Body of pancreas (tissue), 4 donors: ENCODE data around the gene CUTA. TPM values are rescaled to one million over a fixed set of nuclear protein-coding genes. Genes with fewer than 3 reads are reported as not detected.

Source experiments
- ATAC-seq: fragments of 150-250 bp; one replicate; pipeline ENCODE4 v1.9.1; 2016
- DNase-seq, 4 donors: peaks; one replicate each; pipeline ENCODE4 v3.0.0-alpha.2; 2019
- H3K27ac ChIP-seq, 4 donors: fragments of 200-600 bp; sonication (generic); 1 replicate in 3 of 4; 2 replicates in 1 of 4; pipeline versions ENCODE4 v1.5.1 to v1.6.1; 2016 to 2019; ENCODE audit warnings: mild to moderate bottlenecking in 1 of 4, mixed read lengths in 1 of 4, moderate library complexity in 1 of 4
- H3K27me3 ChIP-seq, 2 donors: fragments of 200-600 bp; sonication (generic); one replicate each; pipeline ENCODE4 v1.6.0; 2016; ENCODE audit warnings: mild to moderate bottlenecking in 1 of 2
- H3K36me3 ChIP-seq, 2 donors: fragments of 200-600 bp; sonication (generic); replicated peaks in 1 of 2; 2 replicates each; pipeline ENCODE4 v1.5.1; 2016; ENCODE audit warnings: low read depth in 2 of 2; ENCODE audit not compliant: insufficient read depth in 1 of 2
- H3K4me1 ChIP-seq: fragments of 200-600 bp; sonication (generic); one replicate; pipeline ENCODE4 v1.6.0; 2016
- H3K4me3 ChIP-seq, 2 donors: fragments of 200-600 bp; sonication (generic); 1 replicate in 1 of 2; 2 replicates in 1 of 2; pipeline ENCODE4 v1.5.1; 2016 to 2019
- H3K9me3 ChIP-seq, 3 donors: fragments of 200-600 bp; sonication (generic); 1 replicate in 2 of 3; 2 replicates in 1 of 3; pipeline ENCODE4 v1.5.1; 2016
- CTCF ChIP-seq, 7 experiments: fragments of 450-650 bp in 4 of 7; fragments of 200-600 bp in 3 of 7; sonication (generic) in 3 of 7; IDR thresholded peaks; one replicate each; pipeline ENCODE4 v1.5.1; 2016 to 2019; ENCODE audit warnings: antibody characterized with exemption in 7 of 7
- POLR2A ChIP-seq, 3 donors: fragments of 450-650 bp; IDR thresholded peaks; one replicate each; pipeline ENCODE4 v1.6.1; 2016; ENCODE audit warnings: antibody characterized with exemption in 3 of 3, mild to moderate bottlenecking in 2 of 3
- WGBS, 2 donors: methylation state at CpG; one replicate each; pipeline ENCODE4 v1.1.5; 2017; 5-methylcytosine and 5-hydroxymethylcytosine counted together
- intact Hi-C: fragments of 100-400 bp; cut with DNase I; formaldehyde crosslinking; loops from one replicate; pipeline ENCODE4 v1.15.1; 2023
- total RNA-seq, 2 donors: library from RNA; depleted of rRNA; stranded (reverse); fragments of >200 nt; gene quantifications; one replicate each; pipeline ENCODE4 v1.1.0, GENCODE V29; 2016

Gene CUTA
- total RNA-seq, 2 donors from 2014 or later: 87.7 to 126 TPM

- TF ChIP-seq POLR2A (IDR thresholded peaks at IDR 0.05) (no peak), CTCF (IDR thresholded peaks at IDR 0.05) (no peak)
- no peaks in the 10 kb centered on the region for H3K36me3 ChIP-seq
- no peaks in the 10 kb centered on the region for H3K9me3 ChIP-seq
- 81 to 96% methylated on average over 4 of the region's 4 CpGs for WGBS, 2 donors
- no peaks in the 10 kb centered on the region for H3K27me3 ChIP-seq
- intact Hi-C loops: no loop called here
- DNase-seq (no peak), ATAC-seq (no peak)
- no peak overlapping the region for H3K27ac ChIP-seq
- H3K4me1 ChIP-seq: no peaks in the 10 kb centered on the region
- H3K4me3 ChIP-seq: no peak overlapping the region
These were observed 17.1 kb upstream of the CUTA start for GRCh38 chr6:33434961-33435360.

DNA sequence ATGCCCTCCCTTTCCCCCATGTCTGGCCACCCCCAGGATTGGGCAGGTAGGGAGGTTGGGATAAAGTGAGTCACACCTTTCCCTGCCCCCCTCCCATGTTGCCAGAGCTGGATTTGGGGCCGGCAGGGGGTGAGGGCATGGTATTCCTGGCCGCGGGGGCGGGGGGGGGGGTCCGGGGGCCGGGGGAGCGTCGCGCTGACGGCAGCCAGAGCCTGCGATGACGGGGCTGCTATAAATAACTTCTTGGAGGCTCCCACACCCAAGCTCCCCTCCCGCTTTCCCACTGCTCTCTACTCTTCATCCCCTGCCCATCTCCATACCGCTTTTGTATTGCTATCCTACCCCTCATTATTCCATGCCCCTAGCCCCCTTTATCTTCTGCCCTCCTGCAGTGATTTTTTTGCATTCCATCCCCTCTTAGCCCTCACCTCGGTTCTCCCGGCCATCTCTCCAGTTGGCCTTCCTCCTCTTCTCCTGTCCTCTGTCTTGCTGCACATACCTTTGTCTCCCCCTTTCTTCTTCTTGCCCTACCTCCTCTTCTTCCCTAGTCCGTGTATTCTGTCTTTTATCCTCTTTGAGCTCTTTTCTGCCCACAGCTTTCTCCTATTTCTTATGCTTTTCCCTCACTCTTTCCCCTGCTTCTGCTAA is 15.8 kb upstream of the CUTA start:
- TF ChIP-seq CTCF (IDR thresholded peaks at IDR 0.05): no peak
- no peak for TF ChIP-seq POLR2A (IDR thresholded peaks at IDR 0.05)
- ATAC-seq (no peak), DNase-seq (no peak)
- WGBS, 2 donors: 46 to 56% methylated on average over 14 to 16 of the region's 17 CpGs
- Histone ChIP-seq H3K4me3 (no peak overlapping the region), H3K9me3 (no peaks in the 10 kb centered on the region), H3K27me3 (no peaks in the 10 kb centered on the region), H3K27ac (no peak overlapping the region), H3K36me3 (no peaks in the 10 kb centered on the region), H3K4me1 (peaks cover under 1% of the 10 kb centered on the region)
- intact Hi-C loops: no loop called here

DNA sequence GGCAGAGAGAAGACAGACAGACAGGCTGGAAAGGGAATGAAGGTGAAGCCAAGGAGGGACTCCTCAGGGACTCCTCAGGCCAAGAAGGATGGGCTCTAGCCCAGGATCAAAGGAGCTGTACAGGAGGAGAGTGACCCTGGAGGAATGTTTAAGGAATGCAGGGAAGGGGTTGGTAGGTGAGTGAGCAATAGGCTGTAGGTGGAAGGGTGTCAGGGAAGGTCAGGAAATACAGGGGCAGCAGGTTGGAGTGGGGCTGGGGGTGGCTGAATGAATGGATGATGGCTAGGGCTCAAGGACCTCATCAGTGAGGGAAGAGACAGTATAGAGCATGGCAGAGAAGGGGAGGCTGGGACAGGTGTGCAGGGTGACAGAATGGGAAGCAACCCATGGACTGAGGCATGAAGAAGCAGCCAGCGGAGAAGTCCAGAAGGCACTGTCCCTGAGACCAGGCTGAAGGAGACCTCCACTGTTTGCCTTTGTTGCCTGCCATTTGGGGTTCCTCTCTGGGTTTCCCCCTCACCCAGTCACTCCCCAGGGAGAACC is 15.2 kb upstream of the CUTA start:
- Histone ChIP-seq H3K4me1 (peaks cover 7% of the 10 kb centered on the region), H3K9me3 (no peaks in the 10 kb centered on the region), H3K27ac (no peak overlapping the region), H3K36me3 (no peaks in the 10 kb centered on the region), H3K27me3 (no peaks in the 10 kb centered on the region), H3K4me3 (no peak overlapping the region)
- DNase-seq: no peak
- TF ChIP-seq POLR2A (IDR thresholded peaks at IDR 0.05) (no peak), CTCF (IDR thresholded peaks at IDR 0.05) (no peak)
- no peak for ATAC-seq
- WGBS, 2 donors: 89 to 94% methylated on average over 1 of the region's 1 CpG
- intact Hi-C loops: no loop called here

GRCh38 chr6:33432546-33432945 is 14.6 kb upstream of the CUTA start:
- Histone ChIP-seq H3K9me3 (no peaks in the 10 kb centered on the region), H3K4me1 (peaks cover 8% of the 10 kb centered on the region), H3K27me3 (no peaks in the 10 kb centered on the region), H3K27ac (no peak overlapping the region), H3K4me3 (no peak overlapping the region), H3K36me3 (no peaks in the 10 kb centered on the region)
- 78 to 92% methylated on average over 10 of the region's 10 CpGs for WGBS, 2 donors
- intact Hi-C loops: no loop called here
- ATAC-seq (no peak), DNase-seq (no peak)
- TF ChIP-seq CTCF (IDR thresholded peaks at IDR 0.05) (no peak), POLR2A (IDR thresholded peaks at IDR 0.05) (no peak)
